HG03159 (cell line): Measurements from ENCODE around the gene DEFB123.

Experiments used
- ATAC-seq: cut with Tn5 transposase; IDR thresholded peaks from one replicate; pipeline ENCODE4 v1.9.1; 2021; ENCODE audit warnings: mild to moderate bottlenecking, moderate library complexity; ENCODE audit not compliant: unreplicated experiment

Gene DEFB123

DNA sequence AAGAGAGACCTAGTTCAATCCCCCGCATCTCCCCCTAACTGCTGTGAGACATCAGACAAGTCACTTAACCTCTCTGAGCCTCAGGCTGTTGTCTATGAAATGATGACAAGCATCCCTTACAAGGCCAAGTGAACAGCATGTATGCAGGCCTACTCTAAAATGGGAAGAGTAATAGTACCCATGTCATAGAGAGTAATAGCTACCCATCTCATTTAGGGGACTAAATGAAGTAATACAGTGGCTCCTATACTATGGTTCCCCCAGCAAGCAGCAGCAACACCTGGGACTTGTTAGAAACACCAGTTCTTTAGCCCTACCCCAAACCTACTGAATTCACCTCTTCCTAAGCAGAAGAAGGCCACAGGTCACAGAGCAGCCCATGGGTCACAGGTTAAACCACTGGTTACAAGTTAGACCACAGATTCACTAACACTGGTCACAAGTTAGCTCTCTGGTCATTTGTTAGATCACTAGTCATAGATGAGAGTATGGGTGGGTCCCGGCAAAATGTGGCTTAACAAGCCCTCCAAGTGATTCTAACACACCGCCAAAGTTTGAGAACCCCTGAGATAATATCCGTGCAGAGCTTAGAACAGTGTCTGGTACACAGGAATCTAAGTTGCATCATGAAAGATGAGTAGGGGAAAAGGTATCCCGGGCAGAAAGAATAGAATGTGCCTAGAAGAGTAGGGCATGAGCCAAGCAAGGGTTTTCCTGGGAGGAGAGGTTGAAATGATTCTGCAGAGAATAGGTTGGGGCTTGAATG lies 33.1 kb downstream of the DEFB123 start:
- peak; percentile 36 for ATAC-seq

DNA sequence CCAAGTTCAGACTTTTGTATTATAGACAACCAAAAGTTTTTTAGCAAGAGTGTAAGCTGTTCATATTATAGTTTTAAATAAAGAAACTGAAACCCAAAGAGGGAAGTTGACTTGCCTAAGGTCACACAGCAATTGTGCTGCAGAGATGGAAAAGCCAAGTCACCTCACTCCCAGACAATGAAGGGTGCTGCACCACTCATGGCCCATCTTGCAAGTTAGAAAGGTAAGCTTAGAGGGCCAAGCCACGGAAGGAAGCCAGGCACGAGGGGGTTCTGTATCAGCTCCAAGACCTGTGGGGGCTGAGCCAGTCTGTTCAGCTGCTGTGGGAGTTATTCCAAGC lies 33.6 kb downstream of the DEFB123 start:
- ATAC-seq, result peak; percentile 81

DNA sequence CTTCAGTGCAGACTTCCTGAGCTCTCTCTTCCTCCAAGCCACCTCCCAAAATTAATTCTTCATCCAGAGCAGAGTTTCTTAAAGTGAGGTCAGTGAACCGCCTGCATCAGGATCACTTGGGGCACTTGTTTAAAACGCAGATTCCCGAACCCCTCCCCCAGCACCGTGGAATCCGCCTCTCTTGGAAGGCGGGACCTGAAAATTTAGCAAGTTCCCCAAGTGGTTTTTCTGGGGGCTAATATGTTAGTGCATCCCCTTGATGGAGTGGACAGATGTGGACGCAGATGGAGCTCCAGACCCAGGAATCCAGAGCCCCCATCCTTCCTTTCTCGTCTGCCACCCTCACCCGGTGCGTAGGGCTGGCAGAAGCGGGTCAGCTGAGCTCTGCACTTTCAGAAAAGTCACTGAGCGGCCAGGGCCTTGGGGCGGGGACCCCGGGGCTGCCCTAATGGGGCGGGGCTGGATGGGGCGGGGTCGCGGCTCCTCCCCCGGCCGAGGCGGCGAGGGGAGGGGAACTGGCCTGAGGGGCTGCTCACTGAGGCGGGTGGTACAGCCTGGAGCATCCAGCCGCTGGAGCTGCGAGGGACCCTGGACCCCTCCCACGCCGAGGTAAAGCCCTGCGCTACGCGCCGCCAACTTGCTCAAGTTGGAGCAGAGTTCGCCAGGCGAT lies 34.5 kb downstream of the DEFB123 start, which contains the start of the genes DEFB124 and REM1:
Gene DEFB124 (minus strand): TSS at position 370 of the 670 bp plus-strand sequence. CDS start 2,114 bp downstream, outside the sequence.
Gene REM1 (plus strand): TSS at position 531 of the 670 bp plus-strand sequence. CDS start 1,158 bp downstream, outside the sequence.
- ATAC-seq, result no peak

DNA sequence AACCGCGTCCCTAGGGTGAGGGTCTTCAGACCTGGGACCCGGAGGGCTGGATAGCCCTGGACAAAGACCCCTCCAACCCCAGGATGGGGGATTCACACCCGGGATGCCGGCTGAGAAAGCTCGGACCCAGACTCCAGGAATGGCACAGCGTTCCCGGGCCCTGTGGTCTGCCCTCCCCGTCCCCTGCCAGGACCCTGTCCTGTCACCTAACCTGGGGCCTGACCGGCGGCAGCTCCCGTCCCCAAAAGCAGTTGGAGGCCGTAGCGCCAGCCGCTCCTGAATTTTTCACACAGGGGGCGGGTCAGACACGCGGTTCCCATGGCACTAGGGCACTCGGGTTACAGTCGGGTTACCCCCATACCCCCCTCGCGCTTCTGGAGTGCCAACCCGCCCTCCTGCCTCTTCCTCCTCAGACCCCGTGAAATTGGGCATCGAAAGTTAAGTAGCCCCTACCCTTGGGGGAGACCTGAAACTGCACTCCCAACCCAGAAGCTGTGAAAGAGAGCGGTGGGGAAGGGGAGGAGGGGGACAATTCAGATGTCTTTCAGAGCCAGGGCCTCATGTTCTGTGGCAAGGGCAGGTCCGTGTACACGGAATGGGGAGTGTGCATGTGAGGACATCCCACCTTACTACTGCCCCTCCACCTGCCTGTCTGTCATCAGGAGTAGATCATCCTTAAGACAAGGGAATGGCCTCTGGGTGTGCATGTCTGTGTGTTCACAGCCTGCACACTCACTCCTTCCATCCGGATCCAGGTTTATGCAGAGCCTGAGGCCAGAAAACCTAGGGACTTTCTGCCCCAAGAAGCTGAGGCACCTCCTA lies 35.3 kb downstream of the DEFB123 start:
- ATAC-seq, result no peak

DNA sequence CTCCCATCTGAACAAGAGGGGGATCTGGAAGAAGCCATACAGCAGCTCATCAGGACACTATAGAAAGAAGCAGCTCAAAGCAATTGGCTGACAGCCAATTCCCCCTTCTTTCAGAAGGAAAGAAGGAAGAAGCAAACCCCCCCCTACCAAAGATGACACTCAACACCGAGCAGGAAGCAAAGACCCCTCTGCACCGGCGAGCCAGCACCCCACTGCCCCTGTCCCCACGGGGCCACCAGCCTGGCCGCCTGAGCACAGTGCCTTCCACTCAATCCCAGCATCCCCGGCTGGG lies 35.8 kb downstream of the DEFB123 start:
- ATAC-seq, result no peak

DNA sequence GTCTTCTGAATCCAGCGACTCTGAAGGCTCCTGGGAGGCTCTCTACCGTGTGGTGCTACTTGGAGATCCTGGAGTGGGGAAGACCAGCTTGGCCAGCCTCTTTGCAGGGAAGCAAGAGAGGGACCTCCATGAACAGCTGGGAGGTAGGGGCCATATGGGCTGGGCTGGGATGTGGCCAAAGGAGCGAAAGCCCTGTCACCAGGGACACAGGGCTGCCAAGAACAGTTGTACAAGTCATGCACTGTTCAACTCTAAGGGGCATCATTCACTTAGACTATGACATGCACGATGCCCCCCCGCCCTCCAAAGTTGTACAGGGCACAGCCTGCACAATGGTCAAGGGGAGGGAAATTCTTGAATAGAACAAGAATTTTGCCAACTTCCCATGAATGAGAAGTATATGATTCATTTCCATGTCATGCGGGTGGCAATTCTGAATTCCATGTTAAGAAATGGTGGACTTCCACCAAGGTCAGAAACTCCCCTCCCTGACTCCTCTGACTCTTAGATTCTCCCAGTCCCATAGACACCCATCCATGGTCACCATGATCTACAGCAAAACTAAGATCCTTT lies 36.3 kb downstream of the DEFB123 start:
- ATAC-seq, result no peak

DNA sequence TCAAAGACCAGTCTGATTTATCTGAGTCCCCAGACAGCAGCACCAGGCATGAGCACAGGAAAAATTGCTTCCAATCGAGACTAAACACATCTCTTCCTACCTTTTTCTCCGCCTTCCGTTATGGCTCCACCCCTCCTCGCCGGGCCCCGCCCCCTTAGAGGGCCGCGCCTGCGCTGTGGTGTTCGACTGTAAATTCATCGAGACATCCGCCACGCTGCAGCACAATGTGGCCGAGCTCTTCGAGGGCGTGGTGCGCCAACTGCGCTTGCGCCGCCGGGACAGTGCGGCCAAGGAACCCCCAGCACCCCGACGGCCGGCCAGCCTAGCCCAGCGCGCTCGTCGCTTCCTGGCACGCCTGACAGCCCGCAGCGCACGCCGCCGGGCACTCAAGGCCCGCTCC lies 43.6 kb downstream of the DEFB123 start:
- ATAC-seq, result no peak

DNA sequence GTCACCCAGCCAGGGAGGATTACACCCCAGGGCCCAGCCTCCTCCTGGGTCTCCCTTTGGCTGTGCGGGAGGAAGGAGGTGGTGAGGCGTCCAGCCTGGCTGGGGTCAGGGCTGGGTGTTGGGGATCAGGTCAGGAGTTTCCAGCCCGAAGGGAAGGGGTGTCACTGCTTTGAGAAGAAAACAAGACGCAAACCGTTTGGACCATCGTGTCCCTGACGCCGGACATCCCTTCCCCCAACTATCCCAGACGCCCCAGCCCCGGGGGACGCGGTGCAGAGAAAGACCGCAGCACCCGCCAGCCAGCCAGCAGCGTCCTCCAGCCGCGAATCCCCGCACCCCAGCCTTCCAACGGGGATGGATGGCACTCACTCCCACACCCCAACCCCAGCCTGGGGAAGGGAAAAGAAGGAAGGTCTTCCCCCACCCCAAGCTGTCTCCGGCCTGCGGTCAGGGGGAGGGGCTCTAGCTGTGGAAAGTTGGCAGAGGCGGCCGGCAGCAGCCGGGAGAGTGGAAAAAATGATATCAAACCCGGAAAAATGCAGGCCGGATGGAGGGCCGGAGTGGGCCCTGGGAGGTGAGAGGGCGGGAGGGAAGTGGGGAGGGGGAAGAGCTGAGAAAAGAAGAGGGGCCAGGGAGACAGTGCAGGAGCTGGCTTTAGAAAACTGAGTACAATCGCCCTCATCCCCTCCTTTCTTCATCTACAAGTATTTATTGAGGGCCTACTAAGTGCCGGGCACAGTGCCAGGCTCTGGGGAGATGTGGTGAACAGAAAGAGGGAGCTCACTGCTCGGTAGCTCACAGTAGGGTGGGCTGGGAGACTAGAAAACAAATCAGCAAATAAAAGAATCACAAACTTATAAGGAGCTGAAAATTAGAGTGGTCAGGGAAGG lies 45.3 kb downstream of the DEFB123 start:
- no peak for ATAC-seq

DNA sequence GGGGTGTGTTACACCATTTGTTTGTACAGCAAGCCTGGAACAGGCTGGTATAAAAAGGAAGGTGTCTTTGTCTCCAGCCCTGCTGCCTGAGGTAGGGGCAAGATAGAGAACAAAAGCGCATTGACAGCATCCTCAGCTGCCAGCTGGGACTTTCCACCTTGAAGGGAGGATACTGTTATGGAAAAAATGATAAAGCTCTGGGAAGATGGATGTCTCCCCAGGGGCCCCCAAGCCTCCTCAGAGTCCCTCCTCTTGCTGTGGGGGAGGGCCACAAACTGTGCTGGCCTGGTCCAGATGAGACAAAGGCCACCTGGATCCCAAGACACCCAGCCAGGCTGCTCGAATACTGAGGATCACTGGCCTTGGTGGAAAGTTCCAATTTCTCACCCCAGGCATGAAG lies 47.7 kb downstream of the DEFB123 start:
- no peak for ATAC-seq

DNA sequence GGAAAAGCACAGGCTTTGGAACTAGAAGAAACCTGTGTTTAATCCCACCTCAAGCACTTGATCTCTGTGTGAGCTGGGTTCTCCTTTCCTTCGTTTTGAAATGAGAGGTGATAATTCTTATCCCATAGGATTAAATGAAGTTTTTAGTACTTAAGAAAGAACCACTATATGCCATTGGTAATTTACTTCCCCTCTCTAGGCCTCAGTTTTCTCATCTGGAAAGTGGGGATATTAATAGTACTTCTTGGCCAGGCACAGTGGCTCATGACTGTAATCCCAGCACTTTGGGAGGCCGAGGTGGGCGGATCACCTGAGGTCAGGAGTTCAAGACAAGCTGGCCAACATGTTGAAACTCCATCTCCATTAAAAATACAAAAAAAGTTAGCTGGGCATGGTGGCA lies 48.7 kb downstream of the DEFB123 start:
- ATAC-seq, result no peak

DNA sequence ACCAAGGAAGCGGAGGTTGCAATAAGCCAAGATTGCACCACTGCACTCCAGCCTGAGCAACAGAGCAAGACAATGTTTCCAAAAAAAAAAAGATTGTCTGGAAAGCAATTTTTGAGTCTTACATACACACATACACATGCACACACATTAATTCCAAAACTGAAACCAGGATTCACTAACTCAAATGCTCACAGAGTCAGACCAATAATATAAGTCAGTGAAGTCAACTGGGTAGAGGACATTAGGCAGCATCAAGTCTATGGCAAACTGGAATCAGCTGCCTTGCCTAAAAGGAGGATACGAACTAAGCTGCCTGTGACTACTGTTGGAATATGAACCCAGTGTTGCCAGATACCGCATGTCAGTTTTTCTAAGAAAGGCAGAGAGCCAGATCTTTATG lies 50.3 kb downstream of the DEFB123 start:
- ATAC-seq, result no peak

DNA sequence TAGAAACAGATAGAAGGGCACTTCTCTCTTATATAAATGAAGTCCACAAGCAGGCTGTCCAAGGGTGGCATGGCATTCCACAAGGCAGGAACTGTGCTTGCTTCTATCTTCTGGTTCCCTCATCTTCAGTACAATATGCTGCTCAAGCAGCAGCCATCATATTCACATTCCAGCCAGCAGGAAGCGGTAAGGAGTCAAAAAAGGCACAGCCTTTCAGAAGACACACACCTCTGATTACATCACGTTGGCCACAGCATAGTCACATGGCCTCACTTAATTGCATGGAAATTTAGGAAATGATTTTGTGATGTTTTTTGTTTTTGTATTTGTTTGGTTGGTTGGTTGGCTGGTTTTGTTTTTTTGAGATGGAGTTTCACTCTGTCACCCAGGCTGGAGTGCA lies 53.7 kb downstream of the DEFB123 start:
- ATAC-seq, result no peak

DNA sequence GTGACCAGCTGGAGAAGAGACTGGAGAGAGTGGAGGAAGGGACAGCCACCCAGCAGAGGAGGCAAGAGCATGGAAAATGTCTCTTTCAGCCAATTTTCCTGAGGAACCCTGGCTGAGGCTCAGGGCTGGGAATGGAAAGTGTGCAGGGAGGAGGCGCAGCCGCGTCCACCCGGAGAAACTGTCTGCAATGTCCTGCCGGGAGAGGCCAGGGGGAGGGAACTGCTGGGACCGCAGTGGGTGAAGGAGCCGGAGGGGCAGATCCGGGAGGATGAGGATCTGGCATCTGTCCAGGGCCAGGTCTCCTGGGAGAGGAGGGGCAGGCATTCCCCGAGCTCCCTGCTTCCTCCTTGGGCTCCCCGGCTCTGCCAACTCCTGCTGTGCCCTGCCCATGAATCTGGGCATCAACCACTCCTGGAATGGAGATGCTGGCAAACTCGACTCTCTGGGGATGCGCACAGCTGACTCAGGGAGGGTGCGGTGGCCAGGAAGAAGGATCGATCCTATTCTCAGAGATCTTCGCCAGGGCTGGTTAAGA lies 56.4 kb downstream of the DEFB123 start:
- no peak for ATAC-seq

DNA sequence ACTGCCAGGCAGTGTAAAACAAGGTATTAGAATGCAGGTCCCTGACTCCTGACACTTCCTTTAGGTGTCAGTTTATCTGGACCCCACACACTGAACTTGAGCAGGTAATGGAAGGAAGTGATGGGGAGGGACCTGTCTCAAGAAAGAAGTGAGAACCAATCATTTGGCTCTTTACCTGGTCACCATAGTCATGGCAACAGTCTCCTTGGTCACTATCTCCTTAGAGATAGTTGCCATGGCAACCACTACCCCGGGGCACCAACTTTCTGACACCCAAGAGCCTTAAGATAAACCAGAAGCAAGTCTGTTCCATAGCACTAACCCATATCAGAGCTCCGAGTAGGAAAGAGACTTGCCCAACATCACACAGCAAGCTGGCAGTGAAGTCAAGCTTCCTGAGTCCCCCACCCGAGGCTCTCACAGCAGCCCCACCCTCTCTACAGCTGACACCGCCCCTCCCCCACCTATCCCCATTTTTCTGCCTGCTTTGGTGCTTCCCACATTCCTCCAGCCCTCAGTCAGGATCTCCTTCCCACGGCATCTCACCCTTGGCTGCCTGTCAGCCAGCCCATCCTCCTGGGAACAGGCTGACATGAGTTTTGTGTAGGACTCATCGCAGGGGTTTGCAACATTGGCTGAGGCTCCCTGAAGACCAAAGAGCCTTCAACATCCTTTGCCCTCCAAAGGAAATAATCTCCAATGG lies 57.6 kb downstream of the DEFB123 start:
- no peak for ATAC-seq
